ENCODE results near the gene SMC4. TPM values are rescaled to one million over a fixed set of nuclear protein-coding genes. Genes with fewer than 3 reads are reported as not detected.

The SMC4 gene
- total RNA-seq, 2 experiments from 2014 or later = 292 to 300 TPM

DNA sequence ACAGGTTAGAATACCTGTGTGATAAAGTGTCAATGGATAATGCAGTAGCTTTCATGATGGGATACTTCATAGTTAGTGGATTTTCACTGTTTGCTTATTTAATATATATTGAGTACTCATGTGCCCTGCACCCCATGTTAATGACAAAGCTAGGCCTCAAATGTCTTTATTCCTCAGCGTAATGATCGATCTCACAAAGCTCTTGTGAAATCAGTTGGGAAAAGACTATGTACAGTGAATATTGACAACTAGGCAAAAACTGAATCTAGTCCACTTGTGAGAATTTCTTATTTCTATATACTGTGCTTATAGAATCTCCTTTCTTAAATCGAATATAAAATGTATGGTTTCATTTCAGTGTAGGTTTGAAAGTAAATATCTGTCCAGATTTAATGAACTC, 17.9 kb downstream of the SMC4 start:
- ChIA-PET CTCF (interaction anchor here (1.0 kb wide), 1 partner anchor 385 kb away, joined by 3 read pairs; no protein-coding TSS in a partner anchor), POLR2A (interaction anchor here (0.6 to 3.0 kb wide), 2 partner anchors 11 to 17 kb away, joined by 3 to 9 read pairs; no protein-coding TSS in a partner anchor)
- Mint-ChIP-seq H3K9me3 (ENCODE audit: insufficient read depth) (no peaks in the 10 kb centered on the region), H3K36me3 (ENCODE audit: low read depth) (peaks cover 79% of the 10 kb centered on the region), H3K27me3 (ENCODE audit: low read depth) (no peaks in the 10 kb centered on the region), H3K4me3 (no peak overlapping the region), H3K27ac (no peak overlapping the region), H3K4me1 (ENCODE audit: low read depth) (peaks cover 49% of the 10 kb centered on the region)
- DNase-seq (no peak), ATAC-seq (no peak)

DNA sequence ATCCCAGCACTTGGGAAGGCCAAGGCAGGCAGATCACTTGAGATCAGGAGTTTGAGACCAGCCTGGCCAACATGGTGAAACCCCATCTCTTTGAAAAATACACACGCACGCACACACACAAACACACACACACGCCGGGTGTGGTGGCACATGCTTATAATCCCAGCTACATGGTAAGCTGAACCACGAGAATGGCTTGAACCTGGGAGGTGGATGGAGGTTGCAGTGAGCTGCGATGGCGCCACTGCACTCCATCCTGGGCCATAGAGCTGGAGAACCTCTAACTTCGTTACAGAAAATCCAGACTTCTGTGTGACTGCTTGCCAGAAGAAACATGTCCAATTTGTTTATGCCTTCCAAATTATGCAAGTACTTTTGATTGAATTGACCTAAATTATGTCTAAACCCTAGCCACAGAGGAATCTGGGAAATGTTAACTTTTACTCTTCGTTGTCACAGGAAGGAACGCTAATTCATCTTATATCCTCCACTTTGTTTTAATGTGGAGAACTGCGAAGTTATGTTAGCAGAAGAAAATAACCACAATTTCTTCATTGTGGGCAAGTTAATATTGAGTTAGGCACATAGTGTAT, 28.5 kb downstream of the SMC4 start:
- Mint-ChIP-seq H3K4me1 (ENCODE audit: low read depth) (peaks cover 10% of the 10 kb centered on the region), H3K27me3 (ENCODE audit: low read depth) (no peaks in the 10 kb centered on the region), H3K27ac (peak overlapping the region; percentile 34), H3K4me3 (no peak overlapping the region), H3K36me3 (ENCODE audit: low read depth) (peaks cover 73% of the 10 kb centered on the region), H3K9me3 (ENCODE audit: insufficient read depth) (no peaks in the 10 kb centered on the region)
- ATAC-seq (no peak), DNase-seq (no peak)
- POLR2A ChIA-PET = interaction anchor here (1.0 to 1.2 kb wide), 2 partner anchors 11 to 21 kb away, joined by 3 read pairs; no protein-coding TSS in a partner anchor
- CTCF ChIA-PET = no interaction called here

GRCh38 chr3:160434071-160434470, 34.6 kb downstream of the SMC4 start:
- H3K27me3 Mint-ChIP-seq (ENCODE audit: low read depth) = no peaks in the 10 kb centered on the region
- no peak for DNase-seq
- H3K27ac Mint-ChIP-seq = no peak overlapping the region
- no peak overlapping the region for H3K4me3 Mint-ChIP-seq
- H3K4me1 Mint-ChIP-seq (ENCODE audit: low read depth) = peaks cover 37% of the 10 kb centered on the region
- ChIA-PET POLR2A (no interaction called here), CTCF (interaction anchor here (1.4 to 2.7 kb wide), 2 partner anchors 8 to 15 kb away, joined by 3 to 9 read pairs; partner anchors contain the start of gene TRIM59)
- peaks cover 72% of the 10 kb centered on the region for H3K36me3 Mint-ChIP-seq (ENCODE audit: low read depth)
- no peaks in the 10 kb centered on the region for H3K9me3 Mint-ChIP-seq (ENCODE audit: insufficient read depth)
- ATAC-seq = no peak

DNA sequence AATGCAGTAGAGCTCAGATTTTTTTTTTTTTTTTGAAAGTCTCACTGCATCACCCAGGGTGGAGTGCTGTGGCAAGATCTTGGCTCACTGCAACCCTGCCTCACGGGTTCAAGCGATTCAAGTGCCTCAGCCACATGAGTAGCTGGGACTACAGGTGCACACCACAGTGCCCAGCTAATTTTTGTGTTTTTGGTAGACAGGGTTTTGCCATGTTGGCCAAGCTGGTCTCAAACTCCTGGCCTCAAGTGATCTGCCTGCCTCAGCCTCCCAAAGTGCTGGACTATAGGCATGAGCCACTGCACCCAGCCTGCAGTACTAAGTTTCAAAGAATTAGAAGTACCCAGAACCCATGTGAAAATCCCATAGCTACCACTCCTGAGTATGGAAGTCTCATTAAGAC, 35.6 kb downstream of the SMC4 start:
- Mint-ChIP-seq H3K27ac (peak overlapping the region; percentile 49), H3K4me1 (ENCODE audit: low read depth) (peaks cover 42% of the 10 kb centered on the region), H3K36me3 (ENCODE audit: low read depth) (peaks cover 76% of the 10 kb centered on the region), H3K9me3 (ENCODE audit: insufficient read depth) (no peaks in the 10 kb centered on the region), H3K4me3 (no peak overlapping the region), H3K27me3 (ENCODE audit: low read depth) (no peaks in the 10 kb centered on the region)
- CTCF ChIA-PET = interaction anchor here (0.9 to 2.7 kb wide), 4 partner anchors 9 to 22 kb away, joined by 3 to 9 read pairs (median 4); partner anchors contain the start of gene TRIM59
- POLR2A ChIA-PET = interaction anchor here (0.5 to 1.8 kb wide), 6 partner anchors 11 to 127 kb away, joined by 3 to 6 read pairs (median 4); no protein-coding TSS in a partner anchor
- DNase-seq = no peak
- no peak for ATAC-seq

GRCh38 chr3:160435747-160436146, 36.3 kb downstream of the SMC4 start:
- Mint-ChIP-seq H3K4me3 (no peak overlapping the region), H3K27me3 (ENCODE audit: low read depth) (no peaks in the 10 kb centered on the region), H3K9me3 (ENCODE audit: insufficient read depth) (no peaks in the 10 kb centered on the region), H3K27ac (no peak overlapping the region), H3K36me3 (ENCODE audit: low read depth) (peaks cover 79% of the 10 kb centered on the region), H3K4me1 (ENCODE audit: low read depth) (peaks cover 45% of the 10 kb centered on the region)
- ChIA-PET CTCF (interaction anchor here (0.6 to 2.7 kb wide), 4 partner anchors 13 to 23 kb away, joined by 3 to 9 read pairs (median 4); partner anchors contain the start of gene TRIM59), POLR2A (interaction anchor here (0.8 to 1.8 kb wide), 5 partner anchors 13 to 36 kb away, joined by 3 to 6 read pairs (median 4); no protein-coding TSS in a partner anchor)
- ATAC-seq (no peak), DNase-seq (no peak)

- Mint-ChIP-seq H3K9me3 (ENCODE audit: insufficient read depth) (no peaks in the 10 kb centered on the region), H3K4me1 (ENCODE audit: low read depth) (peaks cover 50% of the 10 kb centered on the region), H3K4me3 (no peak overlapping the region), H3K36me3 (ENCODE audit: low read depth) (peaks cover 79% of the 10 kb centered on the region), H3K27ac (no peak overlapping the region), H3K27me3 (ENCODE audit: low read depth) (no peaks in the 10 kb centered on the region)
- DNase-seq = no peak
- ChIA-PET CTCF (interaction anchor here (1.7 kb wide), 1 partner anchor 48 kb away, joined by 4 read pairs; no protein-coding TSS in a partner anchor), POLR2A (interaction anchor here (0.7 to 3.8 kb wide), 2 partner anchors 13 to 37 kb away, joined by 3 to 31 read pairs; partner anchors contain the start of genes SMC4 and TRIM59)
- ATAC-seq = peak; percentile 48
Measured at GRCh38 chr3:160437083-160437455, 37.6 kb downstream of the SMC4 start.

GRCh38 chr3:160440687-160441086, 41.2 kb downstream of the SMC4 start:
- Mint-ChIP-seq H3K27me3 (ENCODE audit: low read depth) (no peaks in the 10 kb centered on the region), H3K4me3 (no peak overlapping the region), H3K4me1 (ENCODE audit: low read depth) (peaks cover 70% of the 10 kb centered on the region), H3K27ac (no peak overlapping the region), H3K36me3 (ENCODE audit: low read depth) (peaks cover 76% of the 10 kb centered on the region), H3K9me3 (ENCODE audit: insufficient read depth) (no peaks in the 10 kb centered on the region)
- CTCF ChIA-PET = no interaction called here
- DNase-seq = no peak
- POLR2A ChIA-PET = interaction anchor here (3.8 kb wide), 1 partner anchor 9 kb away, joined by 31 read pairs; the partner anchor contains the start of gene TRIM59
- no peak for ATAC-seq

- H3K4me1 Mint-ChIP-seq (ENCODE audit: low read depth) = peaks cover 56% of the 10 kb centered on the region
- H3K27ac Mint-ChIP-seq = no peak overlapping the region
- H3K9me3 Mint-ChIP-seq (ENCODE audit: insufficient read depth) = no peaks in the 10 kb centered on the region
- DNase-seq = no peak
- peaks cover 73% of the 10 kb centered on the region for H3K36me3 Mint-ChIP-seq (ENCODE audit: low read depth)
- no peak for ATAC-seq
- no peak overlapping the region for H3K4me3 Mint-ChIP-seq
- CTCF ChIA-PET = no interaction called here
- POLR2A ChIA-PET = no interaction called here
- no peaks in the 10 kb centered on the region for H3K27me3 Mint-ChIP-seq (ENCODE audit: low read depth)
Measured at GRCh38 chr3:160444411-160444810, 45.0 kb downstream of the SMC4 start.

GRCh38 chr3:160445854-160446253, 46.4 kb downstream of the SMC4 start:
- POLR2A ChIA-PET = interaction anchor here (0.7 to 1.1 kb wide), 3 partner anchors 11 to 36 kb away, joined by 3 to 4 read pairs (median 3); no protein-coding TSS in a partner anchor
- H3K27ac Mint-ChIP-seq = peak overlapping the region; percentile 56

DNA sequence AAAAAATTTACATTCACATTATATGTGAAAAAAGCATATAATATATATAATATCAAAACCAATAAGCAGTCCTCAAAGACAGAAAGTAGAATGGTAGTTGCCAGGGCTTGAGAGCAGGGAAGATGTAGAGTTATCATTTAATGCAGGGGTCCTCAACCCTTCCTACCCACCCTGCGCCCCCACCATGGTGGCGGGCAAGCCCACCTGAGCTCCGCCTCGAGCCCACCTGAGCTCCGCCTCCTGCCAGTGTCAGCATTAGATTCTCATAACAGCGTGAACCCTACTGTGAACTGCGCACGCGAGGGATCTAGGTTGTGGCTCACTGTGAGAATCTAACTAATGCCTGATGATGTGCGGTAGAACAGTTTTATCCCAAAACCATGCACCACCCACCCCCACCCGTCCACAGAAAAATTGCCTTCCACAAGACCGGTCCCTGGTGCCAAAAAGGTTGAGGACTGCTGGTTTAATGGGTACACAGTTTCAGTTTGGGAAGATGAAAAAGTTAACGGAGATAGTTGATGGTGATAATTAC, 47.1 kb downstream of the SMC4 start:
- peaks cover 59% of the 10 kb centered on the region for H3K4me1 Mint-ChIP-seq (ENCODE audit: low read depth)
- no peak overlapping the region for H3K27ac Mint-ChIP-seq
- CTCF ChIA-PET = no interaction called here
- H3K9me3 Mint-ChIP-seq (ENCODE audit: insufficient read depth) = no peaks in the 10 kb centered on the region
- no peak for DNase-seq
- no peaks in the 10 kb centered on the region for H3K27me3 Mint-ChIP-seq (ENCODE audit: low read depth)
- H3K4me3 Mint-ChIP-seq = peak overlapping the region; percentile 51
- POLR2A ChIA-PET = interaction anchor here (1.0 to 1.1 kb wide), 2 partner anchors 16 to 37 kb away, joined by 3 read pairs; no protein-coding TSS in a partner anchor
- peaks cover 66% of the 10 kb centered on the region for H3K36me3 Mint-ChIP-seq (ENCODE audit: low read depth)
- ATAC-seq = no peak

More at GRCh38 chr3:160445854-160446253, 46.4 kb downstream of the SMC4 start:
- CTCF ChIA-PET = no interaction called here
- DNase-seq (no peak), ATAC-seq (no peak)
- H3K4me1 Mint-ChIP-seq (ENCODE audit: low read depth) = peaks cover 59% of the 10 kb centered on the region
- H3K27me3 Mint-ChIP-seq (ENCODE audit: low read depth) = no peaks in the 10 kb centered on the region
- peak overlapping the region; percentile 36 for H3K4me3 Mint-ChIP-seq
- H3K9me3 Mint-ChIP-seq (ENCODE audit: insufficient read depth) = no peaks in the 10 kb centered on the region
- peaks cover 69% of the 10 kb centered on the region for H3K36me3 Mint-ChIP-seq (ENCODE audit: low read depth)

- H3K4me1 Mint-ChIP-seq (ENCODE audit: low read depth) = peaks cover 51% of the 10 kb centered on the region
- POLR2A ChIA-PET = interaction anchor here (4.0 kb wide), 1 partner anchor 48 kb away, joined by 76 read pairs; the partner anchor contains the start of genes IFT80 and SMC4
- no peak for ATAC-seq
- peaks cover 59% of the 10 kb centered on the region for H3K36me3 Mint-ChIP-seq (ENCODE audit: low read depth)
- DNase-seq = no peak
- H3K27ac Mint-ChIP-seq = no peak overlapping the region
- H3K9me3 Mint-ChIP-seq (ENCODE audit: insufficient read depth) = no peaks in the 10 kb centered on the region
- H3K4me3 Mint-ChIP-seq = peak overlapping the region; percentile 89
- CTCF ChIA-PET = interaction anchor here (2.0 kb wide), 1 partner anchor 12 kb away, joined by 9 read pairs; no protein-coding TSS in a partner anchor
- no peaks in the 10 kb centered on the region for H3K27me3 Mint-ChIP-seq (ENCODE audit: low read depth)
Measured at GRCh38 chr3:160447544-160447943, 48.1 kb downstream of the SMC4 start.

All from activated CD8-positive, alpha-beta T cell treated with anti-CD3 and anti-CD28 coated beads, Interleukin-2, amount 10 ng/mL, durations not matched to agents 7 days and 5 days (primary cell).